Stomach (tissue), 9 donors: ENCODE data around the gene EMD. TPM values are rescaled to one million over a fixed set of nuclear protein-coding genes. Genes with fewer than 3 reads are reported as not detected.
A peak's percentile ranks its signal among the peaks of the same experiment; 100 is the strongest.

Experiments
- DNase-seq, 2 donors: peaks; one replicate each; pipeline versions ENCODE4 v3.0.0 to v3.0.0-alpha.2; 2013 to 2019
- H3K27ac ChIP-seq, 5 donors: fragments of 200-600 bp in 4 of 5; sonication (generic) in 4 of 5; one replicate each; pipeline ENCODE4 v1.5.1; 2013 to 2019; ENCODE audit warnings: mild to moderate bottlenecking in 1 of 5, moderate library complexity in 1 of 5
- H3K27me3 ChIP-seq, 3 donors: fragments of 200-600 bp; sonication (generic); one replicate each; pipeline ENCODE4 v1.5.1; 2017 to 2019; ENCODE audit warnings: mixed run types in 1 of 3
- H3K36me3 ChIP-seq, 4 donors: fragments of 200-600 bp; sonication (generic); 1 replicate in 3 of 4; 2 replicates in 1 of 4; pipeline ENCODE4 v1.5.1; 2016 to 2019
- H3K4me1 ChIP-seq, 4 donors: fragments of 200-600 bp; sonication (generic); one replicate each; pipeline ENCODE4 v1.5.1; 2016 to 2019
- H3K4me3 ChIP-seq, 4 donors: fragments of 200-600 bp; sonication (generic) in 3 of 4; one replicate each; pipeline ENCODE4 v1.5.1; 2016 to 2019; ENCODE audit warnings: mild to moderate bottlenecking in 1 of 4
- H3K9me3 ChIP-seq, 4 donors: fragments of 200-600 bp; sonication (generic); one replicate each; pipeline ENCODE4 v1.5.1; 2016 to 2019
- EP300 ChIP-seq: sonication (generic); formaldehyde crosslinking; IDR thresholded peaks from one replicate; pipeline ENCODE4 v1.6.1; 2017; ENCODE audit warnings: antibody characterized with exemption
- POLR2A ChIP-seq, 4 donors: fragments of 450-650 bp; IDR thresholded peaks; one replicate each; pipeline ENCODE4 v1.6.1; 2016; ENCODE audit warnings: antibody characterized with exemption in 4 of 4, control low read depth in 2 of 4, mild to moderate bottlenecking in 1 of 4, moderate library complexity in 1 of 4
- POLR2AphosphoS5 ChIP-seq, 3 donors: sonication (generic); formaldehyde crosslinking; IDR thresholded peaks; one replicate each; pipeline ENCODE4 v1.6.1; 2016; ENCODE audit warnings: antibody characterized with exemption in 3 of 3
- WGBS, 5 donors: extraction: QIAGEN DNeasy Blood & Tissue Kit in 3 of 5; methylation state at CpG; one replicate each; pipeline versions ENCODE4 v1.1.5 to v1.1.7; 2013 to 2018; 5-methylcytosine and 5-hydroxymethylcytosine counted together
- intact Hi-C: fragments of 100-400 bp; cut with DNase I; formaldehyde crosslinking; loops from one replicate; pipeline ENCODE4 v1.15.1; 2023; ENCODE audit warnings: low total_unique reads
- polyA plus RNA-seq, 3 donors: library from polyadenylated mRNA; stranded (reverse); fragments of 200-250 nt; gene quantifications; one replicate each; pipeline ENCODE4 v1.2.3, GENCODE V29; 2013
- total RNA-seq, 5 donors: library from RNA; depleted of rRNA; stranded (reverse); fragments of >200 nt; gene quantifications; one replicate each; pipeline versions ENCODE4 v1.1.0 to v1.2.3, GENCODE V29; 2014 to 2016
- TF ChIP-seq, protein P1 (sequence below), 7 experiments: fragments of 450-650 bp in 4 of 7; fragments of 200-600 bp in 3 of 7; sonication (generic) in 3 of 7; IDR thresholded peaks; one replicate each; pipeline ENCODE4 v1.5.1; 2016 to 2019; ENCODE audit warnings: antibody characterized with exemption in 7 of 7, control low read depth in 2 of 7, mild to moderate bottlenecking in 1 of 7
- donor health status: healthy with polysubstance abuse.
- donor health status: Bipolar disorder and iron deficiency.
- donor health status: healthy.

EMD gene
- total and polyA plus RNA-seq, 8 donors = 24.2 to 135 (median 55.7) TPM

DNA sequence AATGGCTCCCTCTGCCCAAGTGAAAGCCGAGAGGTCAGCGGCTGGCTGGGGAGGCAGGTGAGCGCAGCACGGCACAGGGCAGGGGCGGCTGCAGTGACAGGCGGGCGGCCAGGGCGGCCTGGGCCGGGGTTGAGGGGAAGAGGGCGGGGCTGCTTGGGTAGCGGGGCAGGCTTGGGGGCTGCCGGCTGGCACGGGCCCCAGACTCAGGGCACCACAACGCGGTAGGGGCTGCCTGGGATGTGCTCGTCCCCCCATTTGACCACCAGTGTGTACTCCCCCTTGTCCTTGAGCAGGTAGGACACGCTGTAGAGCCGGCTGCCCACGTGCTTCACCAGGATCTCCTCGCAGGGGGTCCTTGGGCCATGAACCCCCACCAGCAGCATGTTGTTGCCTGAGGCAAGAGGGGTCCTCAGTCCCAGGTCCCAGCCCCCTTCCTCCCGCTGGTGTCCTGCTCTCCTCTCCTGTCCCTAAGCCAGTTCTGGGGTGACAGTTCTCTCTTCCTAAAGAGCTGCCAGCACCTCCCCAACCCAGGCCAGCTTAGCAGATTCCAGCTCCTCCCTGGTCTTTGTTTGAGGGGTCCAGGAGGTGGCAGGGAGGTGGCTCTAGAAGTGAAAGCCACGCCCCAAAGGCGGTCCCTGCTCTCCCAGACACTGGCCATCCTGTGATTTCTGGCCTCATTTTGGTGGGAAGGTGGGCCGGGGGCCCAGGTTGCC is 30.3 kb upstream of the EMD start:
- peak overlapping the region in 1 of 5 donors; percentile 26 for H3K27ac ChIP-seq

DNA sequence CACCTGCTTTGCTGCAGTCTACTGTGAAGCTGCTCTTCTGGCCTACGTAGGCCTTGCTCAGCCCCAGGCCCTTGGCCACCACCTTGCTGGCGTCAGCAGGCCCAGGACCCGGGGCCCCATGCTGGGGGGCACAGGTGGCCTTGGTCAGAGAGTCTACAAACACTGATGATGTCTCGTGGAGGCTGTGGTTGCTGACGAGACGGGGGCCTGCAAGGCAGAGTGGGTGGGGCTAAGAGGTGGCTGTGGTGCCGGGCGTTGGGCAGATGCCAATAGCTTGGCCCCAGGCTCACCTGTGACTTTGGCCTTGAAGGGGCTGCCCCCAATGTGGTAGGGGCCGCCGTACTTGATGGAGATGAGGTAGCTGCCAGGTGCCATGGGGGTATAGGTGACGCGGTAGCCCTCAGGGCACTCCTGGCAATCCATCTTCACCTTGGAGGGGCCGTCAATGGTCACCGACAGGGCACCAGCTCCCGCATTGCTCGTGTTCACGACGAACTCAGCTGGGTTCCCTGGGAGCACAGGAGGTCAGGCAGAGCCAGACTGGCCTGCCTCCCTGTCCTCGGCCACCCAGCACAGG is 29.6 kb upstream of the EMD start:
- Histone ChIP-seq H3K27me3 (no peaks in the 10 kb centered on the region), H3K4me3 (no peak overlapping the region), H3K4me1 (peaks cover 0 to 18% (median 5%) of the 10 kb centered on the region in 4 donors), H3K36me3 (peaks cover 18 to 64% (median 62%) of the 10 kb centered on the region in 4 donors), H3K27ac (peak overlapping the region in 1 of 5 donors; percentile 26), H3K9me3 (no peaks in the 10 kb centered on the region)
- TF ChIP-seq EP300 (no peak), POLR2A (IDR thresholded peaks at IDR 0.05) (no peak), POLR2AphosphoS5 (IDR thresholded peaks at IDR 0.05) (peak in 1 of 3 donors; percentile 5)
- TF ChIP-seq, protein P1, sequence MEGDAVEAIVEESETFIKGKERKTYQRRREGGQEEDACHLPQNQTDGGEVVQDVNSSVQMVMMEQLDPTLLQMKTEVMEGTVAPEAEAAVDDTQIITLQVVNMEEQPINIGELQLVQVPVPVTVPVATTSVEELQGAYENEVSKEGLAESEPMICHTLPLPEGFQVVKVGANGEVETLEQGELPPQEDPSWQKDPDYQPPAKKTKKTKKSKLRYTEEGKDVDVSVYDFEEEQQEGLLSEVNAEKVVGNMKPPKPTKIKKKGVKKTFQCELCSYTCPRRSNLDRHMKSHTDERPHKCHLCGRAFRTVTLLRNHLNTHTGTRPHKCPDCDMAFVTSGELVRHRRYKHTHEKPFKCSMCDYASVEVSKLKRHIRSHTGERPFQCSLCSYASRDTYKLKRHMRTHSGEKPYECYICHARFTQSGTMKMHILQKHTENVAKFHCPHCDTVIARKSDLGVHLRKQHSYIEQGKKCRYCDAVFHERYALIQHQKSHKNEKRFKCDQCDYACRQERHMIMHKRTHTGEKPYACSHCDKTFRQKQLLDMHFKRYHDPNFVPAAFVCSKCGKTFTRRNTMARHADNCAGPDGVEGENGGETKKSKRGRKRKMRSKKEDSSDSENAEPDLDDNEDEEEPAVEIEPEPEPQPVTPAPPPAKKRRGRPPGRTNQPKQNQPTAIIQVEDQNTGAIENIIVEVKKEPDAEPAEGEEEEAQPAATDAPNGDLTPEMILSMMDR (IDR thresholded peaks at IDR 0.05) = no peak
- WGBS, 5 donors = 50 to 84% (median 77%) methylated on average over 2 to 19 of the region's 19 CpGs; no CpG with 5 or more reads in 1 of the 5 donors
- DNase-seq = no peak
- intact Hi-C loops = no loop called here

More for the DNA sequence above, 30.3 kb upstream of the EMD start:
- TF ChIP-seq POLR2A (IDR thresholded peaks at IDR 0.05) = no peak
- TF ChIP-seq EP300 = no peak
- TF ChIP-seq, protein P1 (IDR thresholded peaks at IDR 0.05) = no peak
- no peak for TF ChIP-seq POLR2AphosphoS5 (IDR thresholded peaks at IDR 0.05)
- WGBS, 5 donors = 76 to 94% (median 90%) methylated on average over 8 to 24 of the region's 24 CpGs
- intact Hi-C loops = no loop called here
- Histone ChIP-seq H3K9me3 (no peaks in the 10 kb centered on the region), H3K36me3 (peaks cover 13 to 58% (median 56%) of the 10 kb centered on the region in 4 donors), H3K4me1 (peaks cover 0 to 18% (median 5%) of the 10 kb centered on the region in 4 donors), H3K4me3 (no peak overlapping the region), H3K27me3 (no peaks in the 10 kb centered on the region)
- no peak for DNase-seq

DNA sequence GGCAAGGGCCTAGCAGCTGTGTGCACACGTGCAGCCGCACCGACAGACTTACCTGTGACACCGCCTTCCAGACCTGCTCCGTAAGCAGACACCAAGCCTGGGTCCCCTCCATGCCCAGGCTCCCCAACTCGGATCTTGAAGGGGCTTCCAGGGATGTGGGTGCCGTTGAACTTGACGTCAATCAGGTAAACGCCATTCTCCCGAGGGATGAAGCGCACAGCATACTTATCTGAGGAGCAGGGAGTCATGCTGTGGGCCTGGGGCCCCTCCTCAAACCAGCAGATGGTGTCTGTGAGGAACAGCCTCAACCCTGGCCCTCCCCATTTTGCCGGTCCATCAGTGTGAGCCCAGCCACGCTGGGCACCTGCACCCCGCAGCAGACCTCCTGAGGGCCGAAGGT is 29.1 kb upstream of the EMD start:
- Histone ChIP-seq H3K4me3 (no peak overlapping the region), H3K9me3 (no peaks in the 10 kb centered on the region), H3K27ac (peak overlapping the region in 1 of 5 donors; percentile 26), H3K27me3 (no peaks in the 10 kb centered on the region), H3K4me1 (peaks cover 0 to 18% (median 5%) of the 10 kb centered on the region in 4 donors), H3K36me3 (peaks cover 20 to 69% (median 67%) of the 10 kb centered on the region in 4 donors)
- no peak for DNase-seq
- intact Hi-C loops = no loop called here
- TF ChIP-seq, protein P1 (IDR thresholded peaks at IDR 0.05) = no peak
- no peak for TF ChIP-seq POLR2A (IDR thresholded peaks at IDR 0.05)
- no peak for TF ChIP-seq EP300
- no peak for TF ChIP-seq POLR2AphosphoS5 (IDR thresholded peaks at IDR 0.05)
- WGBS, 5 donors = 72 to 100% (median 91%) methylated on average over 1 to 15 of the region's 15 CpGs

DNA sequence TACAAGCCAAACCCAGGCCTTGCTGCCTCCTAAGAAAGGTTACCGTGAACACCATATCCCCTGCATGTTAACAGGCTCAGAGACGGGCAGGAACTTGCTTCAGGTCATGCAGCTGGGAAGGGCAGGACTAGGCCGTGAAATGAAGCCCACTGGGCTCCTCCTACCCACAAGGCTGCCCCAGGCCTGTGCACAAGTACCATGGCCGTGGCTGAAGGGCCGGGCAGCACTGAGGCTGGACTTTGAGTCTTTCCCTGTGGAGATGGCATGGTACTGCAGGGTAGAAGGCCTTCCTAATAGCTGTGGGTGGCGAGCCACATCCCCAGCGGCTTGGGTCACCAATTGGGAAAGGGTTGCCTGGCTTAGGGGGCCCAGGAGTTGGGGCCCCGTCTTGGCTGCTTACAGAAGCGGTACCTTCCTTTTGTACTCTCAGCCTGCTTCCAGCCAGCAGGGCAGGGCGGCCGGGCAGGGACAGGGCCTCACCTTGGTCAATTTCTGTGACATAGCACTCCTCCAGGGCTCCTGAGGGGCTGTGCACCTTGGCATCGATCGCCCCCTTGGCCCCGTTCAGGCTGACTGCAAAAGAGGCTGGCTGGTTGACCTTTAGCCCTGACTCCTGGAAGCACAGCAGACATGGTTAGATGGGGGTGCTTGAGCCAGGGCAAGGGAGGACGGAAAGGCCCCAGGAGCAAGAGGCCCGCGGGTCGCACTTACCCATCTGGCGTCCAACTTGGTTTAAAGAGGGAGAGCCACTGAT is 28.5 kb upstream of the EMD start:
- 66 to 81% (median 70%) methylated on average over 8 to 19 of the region's 19 CpGs for WGBS, 5 donors
- Histone ChIP-seq H3K4me3 (no peak overlapping the region), H3K27ac (peak overlapping the region in 2 of 5 donors; percentile 34 to 48), H3K27me3 (no peaks in the 10 kb centered on the region), H3K4me1 (peaks cover 0 to 18% (median 5%) of the 10 kb centered on the region in 4 donors), H3K36me3 (peaks cover 24 to 76% (median 73%) of the 10 kb centered on the region in 4 donors), H3K9me3 (no peaks in the 10 kb centered on the region)
- DNase-seq = no peak
- intact Hi-C loops = no loop called here
- TF ChIP-seq, protein P1 (IDR thresholded peaks at IDR 0.05) = no peak
- TF ChIP-seq POLR2A (IDR thresholded peaks at IDR 0.05) = no peak
- TF ChIP-seq EP300 = no peak
- TF ChIP-seq POLR2AphosphoS5 (IDR thresholded peaks at IDR 0.05) = no peak
